Adipose tissue (tissue), 3 donors: ENCODE measurements around the gene IFFO2. TPM values are rescaled to one million over a fixed set of nuclear protein-coding genes. Genes with fewer than 3 reads are reported as not detected.

ENCODE experiments used
- H3K27ac ChIP-seq: one replicate; pipeline ENCODE4 v1.5.1; 2013; ENCODE audit warnings: low read depth, low read length
- WGBS, 3 donors: extraction: QIAGEN DNeasy Blood & Tissue Kit; methylation state at CpG; one replicate each; pipeline ENCODE4 v1.1.7; 2013; 5-methylcytosine and 5-hydroxymethylcytosine counted together
- polyA plus RNA-seq, 3 donors: library from polyadenylated mRNA; stranded (reverse); fragments of 200-250 nt; gene quantifications; one replicate each; pipeline ENCODE4 v1.2.3, GENCODE V29; 2013
- donor health status: healthy with polysubstance abuse.
- donor health status: Bipolar disorder and iron deficiency.
- donor health status: healthy.

IFFO2 gene
- polyA plus RNA-seq, 3 donors: 3.3 to 10.3 (median 6.2) TPM

DNA sequence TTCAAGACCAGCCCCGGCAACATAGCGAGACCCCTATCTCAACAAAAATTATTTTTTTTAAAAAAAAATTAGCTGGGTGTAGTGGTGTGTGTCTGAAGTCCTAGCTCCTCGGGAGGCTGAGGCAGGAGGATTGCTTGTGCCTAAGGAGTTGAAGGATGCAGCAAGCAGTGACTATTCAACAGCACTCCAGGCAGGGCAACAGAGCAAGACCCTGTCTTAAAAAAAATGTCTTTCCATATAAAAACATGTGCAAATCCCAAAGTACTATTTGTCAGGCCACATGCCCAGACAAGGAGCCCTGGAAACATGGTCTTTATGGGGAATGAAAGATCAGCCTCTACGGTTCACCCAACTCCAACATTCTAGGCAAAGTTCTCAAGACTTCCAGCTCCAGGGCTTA lies 13.3 kb downstream of the IFFO2 start:
- WGBS, 3 donors: 92 to 99% (median 96%) methylated on average over 4 of the region's 4 CpGs
- H3K27ac ChIP-seq: no peak overlapping the region

DNA sequence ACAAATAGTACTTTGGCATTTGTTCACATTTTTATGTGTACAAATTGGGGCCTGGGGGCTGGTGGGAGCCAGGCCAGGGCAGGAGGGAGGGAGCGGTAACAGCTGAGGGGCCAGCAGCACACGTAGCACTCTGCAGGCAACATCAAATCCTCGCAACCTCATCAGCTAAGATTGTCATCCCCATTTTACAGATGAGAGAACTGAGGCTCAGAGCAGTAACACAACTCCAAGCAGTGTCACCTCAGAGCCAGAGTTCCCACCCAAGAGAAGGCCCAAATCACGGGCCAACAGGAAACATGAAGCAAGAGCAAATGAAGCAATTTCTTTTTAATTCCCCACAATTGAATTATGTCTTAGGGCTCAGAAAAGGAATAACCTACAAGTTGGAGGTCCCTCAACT lies 14.1 kb downstream of the IFFO2 start:
- 77 to 84% (median 78%) methylated on average over 4 of the region's 4 CpGs for WGBS, 3 donors
- H3K27ac ChIP-seq: no peak overlapping the region

DNA sequence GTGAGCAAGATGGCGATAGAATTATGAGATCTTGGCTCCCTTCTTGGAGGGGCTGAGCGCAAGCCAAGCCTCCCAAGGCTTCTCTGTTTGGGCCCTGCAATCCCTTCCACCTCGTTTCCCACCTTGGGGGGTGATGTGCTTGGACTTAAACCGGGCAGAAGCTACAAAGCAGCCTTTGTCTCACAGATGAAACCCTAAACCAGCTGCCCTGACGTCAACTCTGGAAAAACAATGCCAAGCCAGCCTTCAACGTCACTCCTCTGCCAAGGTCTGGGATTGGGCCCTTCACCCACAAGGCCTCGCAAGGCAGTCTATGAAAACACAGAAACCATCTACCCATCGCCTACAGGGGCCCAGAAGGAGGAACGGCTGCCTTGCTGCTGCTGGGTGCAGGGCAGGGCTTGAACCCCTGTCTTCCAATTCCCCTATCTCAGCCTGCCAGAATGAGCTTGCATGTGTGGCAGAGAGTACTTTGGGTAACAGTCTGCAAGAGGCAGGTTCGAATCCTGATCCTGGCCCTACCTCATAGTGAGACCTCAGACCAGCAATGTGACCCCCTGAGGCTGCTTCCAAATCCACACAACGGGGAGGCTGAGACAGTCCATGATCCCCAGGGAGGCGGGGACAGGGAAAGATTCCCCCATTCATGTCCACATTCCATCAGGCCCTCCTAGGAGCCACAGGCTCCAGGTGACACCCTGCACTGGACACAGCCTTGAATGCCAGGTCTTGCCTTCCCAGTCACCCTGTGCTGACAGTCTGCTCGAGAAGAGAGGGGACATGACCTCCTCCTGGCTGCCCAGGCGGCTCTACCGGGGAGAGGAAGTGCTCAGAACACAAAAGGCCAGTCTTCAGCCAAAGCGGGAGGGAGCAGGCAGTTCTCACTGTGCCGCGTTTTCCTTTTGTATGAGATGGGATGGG lies 15.0 kb downstream of the IFFO2 start:
- 60 to 73% (median 65%) methylated on average over 18 of the region's 18 CpGs for WGBS, 3 donors
- H3K27ac ChIP-seq: no peak overlapping the region

DNA sequence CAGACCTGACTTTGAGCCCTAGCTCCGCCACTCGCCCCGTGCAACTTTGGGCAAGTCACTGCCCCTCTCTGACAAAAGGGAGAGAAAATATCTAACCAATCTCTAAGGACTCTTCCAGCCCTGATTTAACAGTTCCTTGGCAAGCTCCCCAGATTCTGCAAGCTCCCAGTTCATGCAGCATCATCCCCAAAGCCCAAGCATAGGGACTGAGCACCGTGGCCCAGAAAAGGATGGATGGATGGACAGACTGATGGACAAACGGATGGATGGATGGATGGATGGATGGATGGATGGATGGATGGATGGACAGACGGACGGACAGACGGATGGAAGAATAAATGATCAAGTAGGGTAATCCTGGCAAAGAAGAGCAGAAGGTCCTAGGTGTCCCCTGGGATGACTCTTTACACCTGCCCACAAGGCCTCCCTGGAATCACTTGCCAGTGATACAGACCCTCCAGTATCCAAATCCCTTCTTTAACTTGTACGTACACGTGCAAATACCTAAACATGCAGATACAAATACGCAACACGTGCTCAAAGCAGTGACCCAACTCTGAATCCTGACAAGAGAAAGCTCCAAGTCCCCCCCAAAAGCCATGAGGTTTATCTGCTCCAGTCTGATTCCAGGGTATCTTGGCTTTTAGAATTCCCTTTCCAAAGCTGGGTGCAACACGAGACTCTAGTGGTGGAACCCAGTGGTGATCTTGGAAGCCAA lies 16.0 kb downstream of the IFFO2 start:
- H3K27ac ChIP-seq: no peak overlapping the region
- WGBS, 3 donors: 82 to 87% (median 86%) methylated on average over 13 of the region's 13 CpGs

DNA sequence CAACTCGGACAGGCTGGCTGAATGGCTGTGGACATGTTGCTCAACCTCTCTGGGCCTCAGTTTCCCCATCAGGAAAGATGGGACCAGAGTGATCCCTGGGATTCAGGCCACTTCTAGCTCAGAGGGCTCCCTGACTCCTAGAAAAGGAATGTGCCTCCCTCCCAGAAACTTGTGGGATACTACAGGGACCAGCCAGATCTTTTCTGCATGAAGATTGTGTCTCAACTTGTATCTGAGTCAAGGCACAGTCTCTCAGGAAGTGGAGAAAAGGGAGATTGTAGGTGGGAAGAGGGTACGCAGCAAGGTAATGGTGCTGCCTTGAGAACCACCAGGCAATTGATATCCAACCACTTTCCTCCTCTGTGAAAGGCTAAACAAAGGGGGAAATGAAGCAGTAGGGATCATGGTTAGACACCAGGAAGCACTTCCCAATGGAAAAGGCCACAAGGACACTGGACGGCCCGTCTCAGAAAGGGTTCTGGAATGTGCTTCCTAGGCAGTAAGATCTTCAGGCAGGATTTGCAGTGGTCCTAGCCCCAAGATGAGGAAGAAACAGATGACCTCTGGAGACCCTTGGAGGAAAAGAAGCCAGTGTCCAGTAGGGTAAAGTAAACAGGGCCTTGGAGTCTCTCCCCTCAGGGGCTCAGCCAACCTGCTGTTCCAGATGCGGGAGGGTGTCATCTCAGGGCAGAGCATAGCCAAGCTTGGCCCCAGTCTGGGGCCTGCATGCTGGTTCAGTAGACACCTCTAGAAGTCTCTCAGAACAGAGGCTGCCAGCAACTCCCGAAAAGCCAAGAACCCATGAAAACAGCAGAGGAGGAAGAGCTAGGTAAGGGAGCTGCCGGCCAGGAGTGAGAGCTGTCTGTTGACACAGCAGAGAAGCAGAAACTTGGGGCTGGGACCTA lies 16.8 kb downstream of the IFFO2 start:
- H3K27ac ChIP-seq: no peak overlapping the region
- WGBS, 3 donors: 72 to 86% (median 73%) methylated on average over 7 of the region's 7 CpGs

DNA sequence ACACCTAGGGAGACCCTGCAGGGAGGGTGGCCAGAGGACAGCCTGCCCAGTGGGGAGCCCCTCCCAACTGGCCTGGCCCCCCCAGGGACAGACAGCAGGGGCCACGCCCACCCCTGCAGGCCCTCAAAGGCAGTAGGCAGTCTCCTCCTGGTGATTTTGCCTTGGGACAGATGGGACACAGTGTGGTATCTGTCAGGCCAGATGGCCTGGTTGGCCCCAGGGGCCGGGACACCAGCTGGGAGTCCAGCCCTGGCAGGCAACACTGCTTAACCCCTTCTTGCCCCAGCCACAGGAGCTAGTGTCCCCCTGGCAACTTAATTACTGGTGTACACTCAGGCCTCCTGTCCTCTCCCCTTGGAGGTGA lies 17.8 kb downstream of the IFFO2 start:
- no peak overlapping the region for H3K27ac ChIP-seq
- WGBS, 3 donors: 55 to 61% (median 58%) methylated on average over 2 of the region's 2 CpGs

DNA sequence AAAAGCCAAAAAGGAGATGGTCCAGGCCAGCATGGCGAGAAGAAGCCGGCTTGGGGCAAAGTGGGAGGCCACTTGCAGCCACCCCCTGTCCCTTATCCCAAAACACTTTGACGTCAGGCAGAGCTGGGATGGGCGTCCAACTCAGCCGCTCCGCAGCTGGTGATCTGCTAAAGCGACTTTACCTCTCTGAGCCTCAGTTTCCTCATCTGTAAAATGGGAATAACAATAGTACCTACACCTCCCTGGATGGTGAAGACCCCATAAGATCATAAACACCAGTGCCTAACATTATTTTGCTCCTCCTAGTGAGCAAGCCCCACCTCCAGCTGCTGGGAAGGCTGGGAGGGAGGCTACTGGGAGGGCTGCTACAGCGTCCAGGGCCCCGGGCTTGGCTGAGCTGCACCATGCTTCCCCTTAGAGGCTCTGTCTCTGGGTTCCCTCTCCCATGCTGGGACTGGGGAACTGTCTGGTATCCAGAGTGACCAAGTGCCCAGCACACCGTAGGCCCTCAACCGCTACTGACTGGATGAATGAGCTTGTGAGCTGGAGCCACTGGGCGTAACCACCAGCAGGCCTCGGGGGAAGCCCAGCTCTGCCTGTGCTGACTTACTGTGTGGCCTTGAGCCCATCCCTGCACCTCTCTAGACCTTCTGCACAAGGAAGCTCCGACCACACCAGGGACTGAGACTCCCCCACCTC lies 18.3 kb downstream of the IFFO2 start:
- WGBS, 3 donors: 83 to 87% (median 86%) methylated on average over 14 of the region's 14 CpGs
- no peak overlapping the region for H3K27ac ChIP-seq

DNA sequence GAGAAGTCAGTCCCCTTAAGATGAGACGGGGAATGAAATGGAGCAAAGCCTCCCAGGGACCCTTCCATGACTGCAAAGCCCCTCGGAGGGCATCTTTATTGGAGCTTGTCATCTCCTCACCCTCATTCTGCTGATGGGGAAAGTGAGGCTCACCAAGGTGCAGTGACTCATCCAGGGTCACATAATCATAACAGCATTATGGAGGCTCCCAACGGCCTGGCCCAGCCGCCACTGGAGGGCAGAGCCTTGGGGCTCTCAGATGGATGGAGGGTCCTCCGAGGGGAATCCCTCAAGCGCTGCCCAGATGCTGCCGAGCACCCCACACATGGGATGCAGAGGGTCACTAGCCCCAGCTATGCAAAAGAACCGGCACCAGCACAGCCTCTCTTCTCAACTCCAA lies 18.9 kb downstream of the IFFO2 start:
- H3K27ac ChIP-seq: no peak overlapping the region
- WGBS, 3 donors: 91 to 96% (median 94%) methylated on average over 8 of the region's 8 CpGs

DNA sequence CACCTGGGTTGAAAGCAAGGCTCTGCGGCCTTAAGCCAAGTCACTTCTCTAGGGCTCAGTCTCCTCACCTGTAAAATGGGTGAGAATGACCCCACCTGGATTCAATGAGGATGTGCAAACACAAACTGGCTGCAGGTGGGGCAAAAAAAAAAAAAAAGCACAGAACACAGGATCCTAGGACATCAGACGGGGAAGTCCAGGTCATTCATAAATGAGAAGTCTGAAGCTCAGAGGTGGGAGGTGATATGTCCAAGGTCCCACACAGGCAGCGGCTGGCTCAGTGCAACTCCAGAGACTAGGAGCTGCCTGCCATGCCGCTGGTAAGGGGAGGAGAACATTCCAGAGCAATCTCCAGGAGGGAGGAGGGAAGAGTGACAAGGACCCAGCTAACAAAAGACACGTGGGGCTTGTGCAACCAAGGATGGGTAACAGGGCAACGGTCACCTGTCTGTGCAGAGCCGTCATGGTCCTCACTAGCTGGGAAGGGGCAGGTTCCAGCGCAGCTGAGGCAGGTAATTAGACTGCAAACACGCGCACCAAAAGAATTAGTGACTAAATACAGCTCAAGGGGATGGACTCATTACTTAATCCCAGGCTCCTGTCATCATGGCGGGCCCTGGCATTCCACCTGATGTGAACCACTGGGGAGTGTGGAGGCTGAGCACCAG lies 19.5 kb downstream of the IFFO2 start:
- WGBS, 3 donors: 75 to 92% (median 89%) methylated on average over 11 of the region's 11 CpGs
- H3K27ac ChIP-seq: no peak overlapping the region

DNA sequence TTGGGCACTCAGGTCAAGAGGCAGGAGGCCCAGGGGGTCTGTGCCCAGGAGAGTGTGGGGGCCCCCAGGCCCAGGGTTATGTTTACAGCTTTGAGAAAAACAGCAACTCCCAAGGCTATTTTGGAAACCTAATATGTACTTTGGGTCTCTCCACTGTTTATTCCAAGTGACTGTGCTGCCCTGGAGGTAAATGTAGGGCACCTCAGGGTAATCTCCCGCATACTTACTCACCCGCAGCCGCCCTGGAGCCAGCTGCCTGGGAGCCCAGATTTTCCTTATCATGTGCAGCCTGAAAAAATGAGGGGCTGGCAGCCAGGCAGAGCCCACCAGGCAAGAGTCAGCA lies 20.0 kb downstream of the IFFO2 start:
- 42 to 98% (median 93%) methylated on average over 3 of the region's 3 CpGs for WGBS, 3 donors
- no peak overlapping the region for H3K27ac ChIP-seq

DNA sequence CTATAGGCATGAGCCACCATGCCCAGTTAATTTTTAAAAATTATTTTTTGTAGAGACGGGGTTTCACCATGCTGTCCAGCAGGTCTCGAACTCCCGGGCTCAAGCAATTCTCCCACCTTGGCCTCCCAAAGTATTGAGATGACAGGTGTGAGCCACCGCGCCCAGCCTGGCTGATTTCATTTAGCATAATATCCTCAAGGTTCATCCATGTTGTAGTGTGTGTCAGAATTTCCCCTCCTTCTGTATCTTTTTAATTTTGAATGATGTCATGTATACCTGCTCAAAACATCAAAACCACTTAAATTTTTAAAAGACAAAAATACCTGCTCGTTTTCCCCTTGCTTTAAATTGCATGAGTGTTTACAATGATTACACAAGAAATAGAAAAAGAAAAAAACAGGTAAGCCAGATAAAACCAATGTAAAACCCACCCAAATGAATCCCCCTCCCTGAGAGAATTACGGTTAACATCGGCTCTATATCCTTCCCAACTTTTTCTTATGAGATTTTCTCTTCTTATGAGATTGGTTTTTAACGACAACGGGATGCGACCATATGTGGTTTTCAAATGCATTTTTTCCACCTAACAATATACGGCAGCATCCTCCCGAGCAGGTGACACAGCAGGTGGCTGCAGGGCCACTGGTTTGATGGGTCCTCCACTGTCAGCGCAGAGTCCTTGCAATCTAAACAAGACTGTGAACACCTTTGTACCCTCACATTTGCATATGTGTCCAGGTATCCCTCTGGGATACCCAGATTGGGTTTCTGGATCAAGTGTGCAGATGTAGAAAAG lies 22.1 kb downstream of the IFFO2 start:
- no peak overlapping the region for H3K27ac ChIP-seq
- 80 to 91% (median 82%) methylated on average over 14 of the region's 14 CpGs for WGBS, 3 donors

DNA sequence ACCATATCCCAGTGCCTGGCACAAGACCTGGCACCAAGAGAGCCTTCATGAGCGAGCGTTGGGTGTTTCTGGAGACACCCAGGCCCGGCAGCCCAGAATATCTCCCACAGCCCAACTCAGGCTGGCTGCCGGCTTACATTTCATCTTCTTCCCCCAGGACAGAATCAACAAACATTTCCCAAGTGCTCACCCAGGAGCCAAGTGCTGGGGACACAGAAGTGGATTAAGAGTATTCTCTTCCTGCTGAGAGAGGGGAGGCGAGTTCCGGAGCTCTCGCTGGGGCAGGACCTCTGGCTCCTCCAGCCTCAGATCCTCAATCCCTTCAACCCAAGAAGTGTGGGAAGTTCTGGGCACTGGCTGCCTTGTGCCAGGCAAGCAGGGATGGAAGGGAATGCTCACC lies 23.6 kb downstream of the IFFO2 start:
- WGBS, 3 donors: 61 to 84% (median 79%) methylated on average over 7 of the region's 7 CpGs

DNA sequence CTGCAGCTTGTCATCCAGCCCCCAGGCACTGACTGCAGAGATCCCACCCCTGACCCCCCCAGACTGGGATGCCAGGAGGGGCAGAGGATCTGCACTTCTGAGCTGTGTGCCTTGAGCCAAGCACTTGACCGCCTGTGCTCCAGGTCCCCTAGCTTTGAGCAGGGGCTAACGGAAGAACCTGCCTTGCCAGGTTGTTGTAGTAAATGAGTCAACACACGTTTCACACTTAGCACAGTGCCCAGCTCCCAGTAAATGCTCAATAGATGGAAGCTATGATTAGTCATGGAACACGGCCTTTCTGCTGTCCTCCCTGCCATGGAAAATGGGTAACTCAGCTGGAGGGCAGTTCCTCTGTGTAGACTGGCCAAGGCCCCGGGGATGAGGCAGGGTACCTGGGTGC lies 24.1 kb downstream of the IFFO2 start:
- WGBS, 3 donors: 59 to 86% (median 81%) methylated on average over 5 of the region's 5 CpGs
- H3K27ac ChIP-seq: no peak overlapping the region

More for the DNA sequence above, 23.6 kb downstream of the IFFO2 start:
- H3K27ac ChIP-seq: no peak overlapping the region

DNA sequence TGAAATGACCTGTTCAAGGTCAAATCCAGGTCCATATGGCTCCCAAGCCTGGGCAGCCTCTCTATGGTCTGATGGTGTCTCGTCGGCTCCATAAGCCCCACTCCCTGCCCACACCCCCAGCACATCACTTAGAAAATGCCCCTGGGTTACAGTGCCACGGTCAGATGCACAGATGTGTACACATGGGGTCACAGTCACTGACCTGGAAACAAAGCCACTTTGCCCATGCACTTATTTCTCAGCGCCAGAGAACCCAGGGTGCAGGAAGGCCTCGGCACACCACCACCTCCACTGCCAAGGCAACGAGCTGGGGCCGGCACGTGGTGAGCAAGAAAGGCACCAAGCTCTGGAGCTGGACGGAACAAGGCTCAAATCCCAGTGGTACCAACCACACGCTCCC lies 24.7 kb downstream of the IFFO2 start:
- 64 to 88% (median 86%) methylated on average over 10 of the region's 10 CpGs for WGBS, 3 donors
- no peak overlapping the region for H3K27ac ChIP-seq

DNA sequence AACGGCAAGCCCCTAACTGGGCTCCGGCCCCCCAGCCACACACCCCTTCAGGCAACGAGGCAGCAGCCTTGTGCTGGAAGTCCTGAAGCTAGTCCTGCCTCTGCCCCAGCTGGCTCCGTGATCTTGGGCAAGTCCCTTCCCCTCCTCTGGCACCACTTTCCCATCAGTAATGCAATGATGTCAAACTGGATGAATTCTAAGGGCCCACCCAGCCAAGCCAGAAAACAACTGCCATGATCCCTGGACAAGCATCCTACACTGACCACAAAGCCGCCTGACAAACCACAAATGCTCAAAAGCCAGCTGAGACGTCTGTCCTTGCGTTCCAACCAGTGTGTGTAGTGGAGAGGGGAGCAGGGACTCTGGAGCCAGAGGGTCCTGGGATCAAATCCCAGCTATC lies 26.8 kb downstream of the IFFO2 start:
- no peak overlapping the region for H3K27ac ChIP-seq
- WGBS, 3 donors: 68 to 82% (median 68%) methylated on average over 7 of the region's 7 CpGs

DNA sequence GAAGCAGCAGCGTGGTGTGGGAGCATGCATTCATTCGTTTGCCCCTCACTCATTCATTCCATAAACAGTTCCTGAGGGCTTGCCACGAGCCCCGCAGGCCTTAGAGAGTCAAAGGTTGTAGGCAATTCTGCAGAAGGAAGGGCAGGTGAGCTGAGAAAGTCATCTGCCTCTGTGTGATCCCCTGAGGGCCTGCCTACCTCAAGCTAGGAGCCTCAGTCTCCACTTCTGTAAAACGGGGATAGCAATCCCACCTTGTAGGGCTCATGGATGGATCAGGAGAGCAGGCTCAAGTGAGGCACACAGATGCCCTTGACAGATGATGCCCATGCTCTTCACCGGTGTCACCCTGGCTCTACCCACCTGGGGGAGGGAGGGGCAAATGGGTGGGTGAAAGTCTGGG lies 27.5 kb downstream of the IFFO2 start:
- WGBS, 3 donors: 79 to 94% (median 93%) methylated on average over 6 of the region's 6 CpGs
- no peak overlapping the region for H3K27ac ChIP-seq

DNA sequence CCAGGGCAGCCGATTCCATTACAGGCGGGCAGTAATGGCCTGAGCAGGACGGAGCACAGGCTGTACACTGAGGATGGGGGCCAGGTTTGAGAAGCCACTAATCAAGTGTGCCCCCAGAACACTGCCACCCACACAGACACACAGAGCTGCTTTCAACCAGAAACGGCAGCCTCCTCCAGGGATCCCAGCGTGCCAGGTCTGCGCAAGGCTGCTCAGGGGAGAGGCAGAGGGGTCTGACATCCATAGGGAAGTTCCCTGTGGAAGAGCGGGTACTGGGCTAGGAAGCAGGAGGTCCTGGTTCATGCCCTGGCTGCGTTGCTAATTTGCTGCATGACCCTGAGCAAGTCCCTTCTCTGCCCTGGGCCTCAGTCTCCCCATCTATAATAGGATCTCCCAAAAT lies 28.1 kb downstream of the IFFO2 start:
- no peak overlapping the region for H3K27ac ChIP-seq
- WGBS, 3 donors: 75 to 78% (median 78%) methylated on average over 8 of the region's 8 CpGs
